Upper lobe of right lung (tissue), 1 donor: ENCODE results near the gene MARK2. TPM values are rescaled to one million over a fixed set of nuclear protein-coding genes. Genes with fewer than 3 reads are reported as not detected.
"Not testable (repeated sequence)": the region's sequence is repeated elsewhere in the genome, so short reads cannot be mapped to it uniquely, and the experiment has no call there.

Source experiments
- ATAC-seq: fragments of 200-7000 bp; cut with Tn5 transposase; one replicate; pipeline ENCODE4 v1.9.1; 2020; ENCODE audit warnings: mild to moderate bottlenecking, moderate library complexity
- DNase-seq: peaks from one replicate; pipeline ENCODE4 v3.0.0-alpha.2; 2020
- H3K27ac ChIP-seq: fragments of 200-600 bp; one replicate; pipeline ENCODE4 v1.8.0; 2022
- H3K27me3 ChIP-seq: fragments of 200-600 bp; one replicate; pipeline ENCODE4 v1.8.0; 2022; ENCODE audit warnings: mild to moderate bottlenecking
- H3K36me3 ChIP-seq: fragments of 200-600 bp; one replicate; pipeline ENCODE4 v1.8.0; 2022
- H3K4me1 ChIP-seq: fragments of 200-600 bp; one replicate; pipeline ENCODE4 v1.8.0; 2022
- H3K4me3 ChIP-seq: fragments of 200-600 bp; one replicate; pipeline ENCODE4 v1.8.0; 2022; ENCODE audit warnings: mild to moderate bottlenecking
- H3K9me3 ChIP-seq: fragments of 200-600 bp; one replicate; pipeline ENCODE4 v1.8.0; 2022
- CTCF ChIP-seq: fragments of 200-600 bp; IDR thresholded peaks from one replicate; pipeline ENCODE4 v1.8.0; 2022; ENCODE audit warnings: antibody characterized with exemption
- intact Hi-C: fragments of 100-400 bp; cut with DNase I; formaldehyde crosslinking; loops from one replicate; pipeline ENCODE4 v1.11.0; 2022
- total RNA-seq: library from RNA; stranded (reverse); fragmentation: NEBNext Ultra II Directional; extraction: Animal tissue kit (Norgen Biotek cat#: 25700); gene quantifications from one replicate; pipeline ENCODE4 v1.2.1, GENCODE V29; 2021
- donor health status: DM: no; HTN: yes; CAD: no; lungs with severe emphysema.

Gene MARK2
- total RNA-seq, 1 donor from 2014 or later, result 40.7 TPM

DNA sequence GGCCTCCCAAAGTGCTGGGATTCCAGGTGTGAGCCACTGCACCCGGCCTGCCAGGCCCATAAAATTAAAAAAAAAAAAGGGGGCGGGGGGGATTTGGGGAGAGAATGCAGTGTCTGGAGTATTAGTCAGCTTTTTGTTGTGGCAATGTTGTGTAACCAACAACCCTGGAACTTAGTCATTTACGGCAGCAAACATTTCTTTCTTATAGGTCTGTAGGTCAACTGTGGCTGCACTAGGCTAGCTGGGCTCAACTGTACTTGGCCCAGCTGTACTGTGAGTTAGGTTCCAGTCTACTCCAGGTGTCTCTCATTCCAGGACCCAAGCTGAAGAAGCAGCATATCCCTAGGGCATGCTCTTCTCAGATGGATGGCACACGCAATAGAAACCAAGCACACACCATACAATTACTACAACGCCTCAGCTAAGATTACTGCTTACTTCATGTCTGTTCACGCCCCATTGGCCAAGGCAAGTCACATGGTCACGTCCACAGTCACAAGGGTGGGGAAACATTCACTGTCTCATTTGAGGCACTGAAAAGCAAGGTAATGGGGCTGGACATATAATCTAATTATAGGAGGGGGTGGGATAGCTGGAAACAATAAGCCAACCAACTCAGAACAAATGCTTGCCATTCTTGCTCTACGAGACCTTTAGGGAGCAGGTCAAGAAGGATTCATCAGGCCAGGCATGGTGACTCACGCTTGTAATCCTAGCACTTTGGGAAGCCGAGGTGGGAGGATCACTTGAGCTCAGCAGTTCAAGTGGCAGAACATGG, 36.1 kb upstream of the MARK2 start:
- Histone ChIP-seq H3K9me3 (no peaks in the 10 kb centered on the region), H3K36me3 (no peaks in the 10 kb centered on the region), H3K4me1 (no peaks in the 10 kb centered on the region), H3K27me3 (no peaks in the 10 kb centered on the region), H3K4me3 (no peak overlapping the region), H3K27ac (no peak overlapping the region)
- intact Hi-C loops, result no loop called here
- DNase-seq (no peak), ATAC-seq (no peak)
- TF ChIP-seq CTCF, result no peak

- H3K9me3 ChIP-seq, result no peaks in the 10 kb centered on the region
- intact Hi-C loops, result no loop called here
- H3K4me1 ChIP-seq, result no peaks in the 10 kb centered on the region
- DNase-seq, result no peak
- H3K27ac ChIP-seq, result no peak overlapping the region
- ATAC-seq, result no peak
- H3K4me3 ChIP-seq, result no peak overlapping the region
- no peak for TF ChIP-seq CTCF
- no peaks in the 10 kb centered on the region for H3K36me3 ChIP-seq
- H3K27me3 ChIP-seq, result no peaks in the 10 kb centered on the region
These were observed 34.7 kb upstream of the MARK2 start for GRCh38 chr11:63804259-63804658.

- Histone ChIP-seq H3K4me1 (no peaks in the 10 kb centered on the region), H3K9me3 (no peaks in the 10 kb centered on the region), H3K4me3 (no peak overlapping the region), H3K27ac (peak overlapping the region; percentile 17), H3K27me3 (no peaks in the 10 kb centered on the region), H3K36me3 (no peaks in the 10 kb centered on the region)
- intact Hi-C loops, result no loop called here
- ATAC-seq (peak; percentile 64), DNase-seq (no peak)
- no peak for TF ChIP-seq CTCF
These were observed 33.0 kb upstream of the MARK2 start for GRCh38 chr11:63805844-63806415.

GRCh38 chr11:63810383-63810782, 28.5 kb upstream of the MARK2 start:
- H3K9me3 ChIP-seq, H3K4me3 ChIP-seq, H3K27ac ChIP-seq, ATAC-seq, DNase-seq, H3K36me3 ChIP-seq, H3K27me3 ChIP-seq, intact Hi-C loops: not testable (repeated sequence)
- peaks cover 21% of the 10 kb centered on the region for H3K4me1 ChIP-seq

GRCh38 chr11:63811522-63811921, 27.4 kb upstream of the MARK2 start:
- ATAC-seq, result no peak
- Histone ChIP-seq H3K36me3 (no peaks in the 10 kb centered on the region), H3K27me3 (no peaks in the 10 kb centered on the region), H3K27ac (no peak overlapping the region), H3K9me3 (no peaks in the 10 kb centered on the region), H3K4me1 (peaks cover 25% of the 10 kb centered on the region), H3K4me3 (no peak overlapping the region)
- no peak for DNase-seq
- no peak for TF ChIP-seq CTCF
- intact Hi-C loops, result no loop called here

DNA sequence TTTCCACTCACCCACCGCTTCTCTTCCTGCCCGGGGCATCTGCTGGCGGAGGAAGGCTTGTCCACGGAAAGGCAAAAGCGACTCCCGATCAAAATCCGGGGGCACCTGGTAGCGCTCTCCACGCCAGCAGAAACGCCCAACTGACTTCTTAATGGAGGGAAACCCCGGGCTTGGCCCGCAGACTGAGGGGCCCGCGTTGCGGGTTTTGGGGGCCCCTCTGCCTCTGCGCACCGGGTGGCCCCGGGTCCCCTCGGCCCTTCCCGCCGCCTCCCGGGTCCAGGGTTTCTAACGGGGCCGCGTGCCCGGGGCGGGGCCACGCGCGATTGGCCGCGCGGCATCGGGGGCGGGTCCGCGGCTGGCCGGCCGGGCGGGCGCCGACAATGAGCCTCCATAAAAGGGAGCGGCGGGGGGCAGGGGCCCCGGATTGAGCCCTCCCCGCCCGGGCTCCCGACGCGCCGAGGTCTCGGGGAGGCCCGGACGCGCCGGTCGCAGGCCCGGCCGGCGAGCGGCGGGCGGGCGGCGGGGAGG, 25.8 kb upstream of the MARK2 start, which contains the start of gene SPINDOC:
SPINDOC (plus strand) TSS at position 422 of the 528 bp plus-strand sequence. CDS start 231 bp downstream, outside the sequence.
- DNase-seq (peak; percentile 90), ATAC-seq (peak; percentile 95)
- peaks cover 10% of the 10 kb centered on the region for H3K36me3 ChIP-seq
- intact Hi-C loops, result no loop called here
- H3K4me3 ChIP-seq, result peak within 1 kb of the TSS; percentile 94
- H3K4me1 ChIP-seq, result peaks cover 25% of the 10 kb centered on the region
- peak within 1 kb of the TSS; percentile 83 for H3K27ac ChIP-seq
- no peak for TF ChIP-seq CTCF
- H3K9me3 ChIP-seq, result no peaks in the 10 kb centered on the region
- H3K27me3 ChIP-seq, result no peaks in the 10 kb centered on the region
